IMR-90 (cell line): ENCODE measurements around the gene ANO8. TPM values are rescaled to one million over a fixed set of nuclear protein-coding genes. Genes with fewer than 3 reads are reported as not detected.

Source experiments
- ATAC-seq: fragments of 200-7000 bp; cut with Tn5 transposase; 2 replicates; pipeline ENCODE4 v1.9.1; 2020; ENCODE audit warnings: low read depth, mild to moderate bottlenecking, moderate library complexity
- BruUV-seq: library from RNA; stranded (reverse); fragments of 400-500 nt; replicated peaks from 2 replicates; lab custom pipeline; 2021; lab: Mats Ljungman, UMichigan
- CTCF ChIA-PET: fragments of 300-600 bp; formaldehyde crosslinking; extraction: SDS; loops from one replicate; lab custom pipeline; 2021; ENCODE audit warnings: antibody characterized with exemption; lab: Yijun Ruan, JAX
- POLR2A ChIA-PET: fragments of 300-600 bp; sonication (Branson Sonifier 250); formaldehyde crosslinking; loops from one replicate; lab custom pipeline; 2022; ENCODE audit warnings: antibody characterized with exemption; ENCODE audit not compliant: unreplicated experiment; lab: Charles Lee
- DNase-seq: peaks from one replicate; pipeline ENCODE4 v3.0.0; 2013
- H2AFZ ChIP-seq: replicated peaks from 2 replicates; pipeline ENCODE3; 2013; ENCODE audit warnings: low read length, mild to moderate bottlenecking; ENCODE audit not compliant: poor library complexity
- H2AK5ac ChIP-seq: 2 replicates; pipeline ENCODE4 v1.6.1; 2013; ENCODE audit warnings: low read depth, low read length, inconsistent platforms
- H2AK9ac ChIP-seq: replicated peaks from 2 replicates; pipeline ENCODE3; 2013; ENCODE audit warnings: mild to moderate bottlenecking, low read depth, low read length, moderate library complexity; ENCODE audit not compliant: poor library complexity
- H2BK120ac ChIP-seq: 2 replicates; pipeline ENCODE4 v1.6.1; 2013; ENCODE audit warnings: low read depth, low read length, inconsistent platforms
- H2BK15ac ChIP-seq: 3 replicates; pipeline ENCODE4 v1.6.1; 2013; ENCODE audit warnings: low read depth, low read length, inconsistent platforms
- H2BK20ac ChIP-seq: 2 replicates; pipeline ENCODE4 v1.6.1; 2013; ENCODE audit warnings: low read depth, mild to moderate bottlenecking, inconsistent platforms, low read length, moderate library complexity
- H2BK5ac ChIP-seq: 2 replicates; pipeline ENCODE4 v1.6.1; 2013; ENCODE audit warnings: mild to moderate bottlenecking, low read depth, low read length, inconsistent platforms; ENCODE audit not compliant: poor library complexity, severe bottlenecking
- H3K14ac ChIP-seq: replicated peaks from 2 replicates; pipeline ENCODE4 v1.6.1; 2013; ENCODE audit warnings: low read depth, low read length, inconsistent platforms
- H3K18ac ChIP-seq: 2 replicates; pipeline ENCODE4 v1.6.1; 2013; ENCODE audit warnings: low read depth, low read length, control low read depth
- H3K23ac ChIP-seq: 2 replicates; pipeline ENCODE4 v1.6.1; 2013; ENCODE audit warnings: low read depth, low read length, inconsistent platforms
- H3K27ac ChIP-seq: 2 replicates; pipeline ENCODE4 v1.5.1; 2013; ENCODE audit warnings: mild to moderate bottlenecking, control low read depth, low read length; ENCODE audit not compliant: insufficient read depth
- H3K27me3 ChIP-seq: 2 replicates; pipeline ENCODE4 v1.6.1; 2013; ENCODE audit warnings: low read length; ENCODE audit not compliant: control insufficient read depth, insufficient read depth
- H3K36me3 ChIP-seq: 2 replicates; pipeline ENCODE4 v1.6.1; 2013; ENCODE audit warnings: low read length, mixed read lengths; ENCODE audit not compliant: control insufficient read depth, insufficient read depth
- H3K4ac ChIP-seq: 2 replicates; pipeline ENCODE4 v1.6.1; 2013; ENCODE audit warnings: low read depth, low read length, inconsistent platforms
- H3K4me1 ChIP-seq: 2 replicates; pipeline ENCODE4 v1.6.1; 2013; ENCODE audit warnings: low read length, mixed read lengths; ENCODE audit not compliant: control insufficient read depth, insufficient read depth
- H3K4me2 ChIP-seq: 2 replicates; pipeline ENCODE4 v1.6.1; 2013; ENCODE audit warnings: low read depth, mild to moderate bottlenecking, control low read depth, low read length, moderate library complexity
- H3K4me3 ChIP-seq: 2 replicates; pipeline ENCODE4 v1.5.1; 2013; ENCODE audit warnings: low read depth, mild to moderate bottlenecking, control low read depth, low read length, moderate library complexity; ENCODE audit not compliant: insufficient read depth
- H3K56ac ChIP-seq: 2 replicates; pipeline ENCODE4 v1.6.1; 2013; ENCODE audit warnings: low read length, inconsistent platforms; ENCODE audit not compliant: insufficient read depth; ENCODE audit errors: extremely low read depth
- H3K79me1 ChIP-seq, 2 experiments: 2 replicates each; pipeline ENCODE4 v1.6.1; 2013; ENCODE audit warnings: low read length in 2 of 2, inconsistent platforms in 1 of 2, low read depth in 1 of 2
- H3K9ac ChIP-seq: 2 replicates; pipeline ENCODE4 v1.6.1; 2013; ENCODE audit warnings: low read depth, low read length, control low read depth
- H3K9me1 ChIP-seq: 2 replicates; pipeline ENCODE4 v1.6.1; 2013; ENCODE audit warnings: low read length, inconsistent platforms; ENCODE audit not compliant: insufficient read depth
- H3K9me3 ChIP-seq: 2 replicates; pipeline ENCODE4 v1.6.1; 2013; ENCODE audit warnings: low read length; ENCODE audit not compliant: control insufficient read depth, insufficient read depth
- H4K20me1 ChIP-seq: 2 replicates; pipeline ENCODE4 v1.6.1; 2013; ENCODE audit warnings: low read length, inconsistent platforms; ENCODE audit not compliant: insufficient read depth
- H4K5ac ChIP-seq: 2 replicates; pipeline ENCODE4 v1.6.1; 2013; ENCODE audit warnings: mild to moderate bottlenecking, low read depth, low read length, control low read depth
- H4K8ac ChIP-seq, 2 experiments: 2 replicates each; pipeline ENCODE4 v1.6.1; 2013; ENCODE audit warnings: low read depth in 2 of 2, low read length in 2 of 2, control low read depth in 1 of 2, inconsistent platforms in 1 of 2
- H4K91ac ChIP-seq: 2 replicates; pipeline ENCODE4 v1.6.1; 2013; ENCODE audit warnings: low read depth, low read length, inconsistent platforms; ENCODE audit not compliant: insufficient read depth
- CEBPB ChIP-seq: IDR thresholded peaks from 2 replicates; pipeline ENCODE4 v1.6.1; 2012; ENCODE audit warnings: low read depth, low read length, improper control_type of control experiment
- MAFK ChIP-seq: IDR thresholded peaks from 2 replicates; pipeline ENCODE4 v1.6.1; 2012; ENCODE audit warnings: low read depth, low read length, improper control_type of control experiment
- MXI1 ChIP-seq: IDR thresholded peaks from 2 replicates; pipeline ENCODE4 v1.6.1; 2012; ENCODE audit warnings: low read depth, mild to moderate bottlenecking, low read length, moderate library complexity, borderline replicate concordance
- POLR2A ChIP-seq: IDR thresholded peaks from 2 replicates; pipeline ENCODE4 v1.6.1; 2012; ENCODE audit warnings: mild to moderate bottlenecking, low read depth, low read length
- RAD21 ChIP-seq: IDR thresholded peaks from 2 replicates; pipeline ENCODE4 v1.6.1; 2012; ENCODE audit warnings: low read length, improper control_type of control experiment
- RCOR1 ChIP-seq: IDR thresholded peaks from 2 replicates; pipeline ENCODE4 v1.6.1; 2012; ENCODE audit warnings: mild to moderate bottlenecking, low read length, improper control_type of control experiment; ENCODE audit not compliant: insufficient replicate concordance
- RFX5 ChIP-seq: IDR thresholded peaks from 2 replicates; pipeline ENCODE4 v1.8.0; 2012; ENCODE audit warnings: low read depth, mild to moderate bottlenecking, low read length, moderate library complexity
- SMC3 ChIP-seq: fragments of 150-350 bp; IDR thresholded peaks from 2 replicates; pipeline ENCODE4 v1.6.1; 2016; ENCODE audit warnings: low read depth, mild to moderate bottlenecking, antibody characterized with exemption, low read length, moderate library complexity
- USF2 ChIP-seq: fragments of 150-350 bp; IDR thresholded peaks from 2 replicates; pipeline ENCODE4 v1.6.1; 2017; ENCODE audit warnings: mild to moderate bottlenecking, antibody characterized with exemption, low read length, low read depth
- WGBS, 2 experiments: methylation state at CpG; one replicate each; pipeline versions ENCODE4 v1.1.5 to v1.1.7; 2013; ENCODE audit warnings: missing lambda C conversion rate in 2 of 2; ENCODE audit not compliant: insufficient read length in 1 of 2; ENCODE audit errors: extremely low coverage in 2 of 2; 5-methylcytosine and 5-hydroxymethylcytosine counted together
- dilution Hi-C: fragments of 300-500 bp; cut with HindIII; formaldehyde crosslinking; loops from one replicate; pipeline ENCODE4 v1.14.3; 2018; ENCODE audit warnings: low sequenced_read_pairs; ENCODE audit not compliant: unreplicated experiment
- in situ Hi-C: fragments of 300-500 bp; cut with MboI; formaldehyde crosslinking; loops from 3 replicates; pipeline ENCODE4 v1.14.3; 2019; ENCODE audit warnings: low sequenced_read_pairs, inconsistent platforms, mixed read lengths
- intact Hi-C: fragments of 100-400 bp; cut with micrococcal nuclease; formaldehyde crosslinking; loops from 2 replicates; pipeline ENCODE4 v1.10.0; 2022
- polyA plus RNA-seq, 3 experiments: library from polyadenylated mRNA; depleted of rRNA; stranded (reverse); fragments of >200 nt; gene quantifications; 2 replicates each; pipeline ENCODE4 v1.2.3, GENCODE V29; 2012; ENCODE audit warnings: low replicate concordance in 1 of 3
- total RNA-seq: library from RNA; depleted of rRNA; stranded (reverse); fragments of >200 nt; gene quantifications from 2 replicates; pipeline ENCODE4 v1.2.3, GENCODE V29; 2012

The ANO8 gene
- total and polyA plus RNA-seq, 2 of the 4 experiments (the other 2 are of a cell fraction): 1.6 to 5.6 TPM

- H2BK120ac ChIP-seq: no peak overlapping the region
- H3K36me3 ChIP-seq: no peaks in the 10 kb centered on the region
- no peaks in the 10 kb centered on the region for H4K20me1 ChIP-seq
- dilution Hi-C loops (no loop called here), in situ Hi-C loops (loop anchor here (5.0 to 10.0 kb wide), 2 partner anchors 81 to 213 kb away; no protein-coding TSS in a partner anchor), intact Hi-C loops (loop anchor here (10.0 kb wide), 1 partner anchor 511 kb away; no protein-coding TSS in a partner anchor)
- DNase-seq: no peak
- H3K4ac ChIP-seq: no peak overlapping the region
- no peak overlapping the region for H3K4me2 ChIP-seq
- H3K4me1 ChIP-seq: peaks cover 2% of the 10 kb centered on the region; the same call in 1 of the 2 replicates
- H3K9me1 ChIP-seq: no peaks in the 10 kb centered on the region
- POLR2A ChIA-PET: no interaction called here
- H3K14ac ChIP-seq: no peak overlapping the region
- no peak overlapping the region for H3K23ac ChIP-seq
- no peaks in the 10 kb centered on the region for H3K9me3 ChIP-seq
- BruUV-seq: no TSS peak
- no peak overlapping the region for H4K5ac ChIP-seq
- ATAC-seq: no peak
- H4K8ac ChIP-seq: no peak overlapping the region
- no peak overlapping the region for H3K9ac ChIP-seq
- no peak overlapping the region for H2BK20ac ChIP-seq
- no peak overlapping the region for H3K4me3 ChIP-seq
- no peaks in the 10 kb centered on the region for H3K79me1 ChIP-seq
- no peaks in the 10 kb centered on the region for H3K27me3 ChIP-seq
- no peak overlapping the region for H2AK5ac ChIP-seq
- H4K91ac ChIP-seq: no peak overlapping the region
- CTCF ChIA-PET: no interaction called here
- no peak overlapping the region for H2AK9ac ChIP-seq
- no peak overlapping the region for H2AFZ ChIP-seq
- no peak overlapping the region for H2BK5ac ChIP-seq
- H3K56ac ChIP-seq: no peak overlapping the region
- TF ChIP-seq POLR2A (no peak), RFX5 (no peak), RCOR1 (no peak), USF2 (no peak), MXI1 (no peak), MAFK (no peak), RAD21 (no peak), CEBPB (no peak), SMC3 (no peak)
- no peak overlapping the region for H3K27ac ChIP-seq
- H3K18ac ChIP-seq: no peak overlapping the region
- WGBS, 2 experiments: 97% methylated on average over 7 of the region's 18 CpGs; no CpG with 5 or more reads in 1 of the 2 experiments
- H2BK15ac ChIP-seq: no peak overlapping the region
Measured at GRCh38 chr19:17285415-17286135, 49.1 kb downstream of the ANO8 start.
